ENCODE data around the gene SYNPO.

SYNPO gene

GRCh38 chr5:150604894-150605440 is 35.5 kb upstream of the SYNPO start:
- in situ Hi-C loops (cut with HindIII; ENCODE audit: low pct_ligation_motif_present, low sequenced_read_pairs) = no loop called here
- no peak for DNase-seq
- TF ChIP-seq, protein P1, sequence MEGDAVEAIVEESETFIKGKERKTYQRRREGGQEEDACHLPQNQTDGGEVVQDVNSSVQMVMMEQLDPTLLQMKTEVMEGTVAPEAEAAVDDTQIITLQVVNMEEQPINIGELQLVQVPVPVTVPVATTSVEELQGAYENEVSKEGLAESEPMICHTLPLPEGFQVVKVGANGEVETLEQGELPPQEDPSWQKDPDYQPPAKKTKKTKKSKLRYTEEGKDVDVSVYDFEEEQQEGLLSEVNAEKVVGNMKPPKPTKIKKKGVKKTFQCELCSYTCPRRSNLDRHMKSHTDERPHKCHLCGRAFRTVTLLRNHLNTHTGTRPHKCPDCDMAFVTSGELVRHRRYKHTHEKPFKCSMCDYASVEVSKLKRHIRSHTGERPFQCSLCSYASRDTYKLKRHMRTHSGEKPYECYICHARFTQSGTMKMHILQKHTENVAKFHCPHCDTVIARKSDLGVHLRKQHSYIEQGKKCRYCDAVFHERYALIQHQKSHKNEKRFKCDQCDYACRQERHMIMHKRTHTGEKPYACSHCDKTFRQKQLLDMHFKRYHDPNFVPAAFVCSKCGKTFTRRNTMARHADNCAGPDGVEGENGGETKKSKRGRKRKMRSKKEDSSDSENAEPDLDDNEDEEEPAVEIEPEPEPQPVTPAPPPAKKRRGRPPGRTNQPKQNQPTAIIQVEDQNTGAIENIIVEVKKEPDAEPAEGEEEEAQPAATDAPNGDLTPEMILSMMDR (IDR thresholded peaks at IDR 0.05; ENCODE audit: low read depth, low read length, missing control alignments) = no peak
- Histone ChIP-seq H3K27ac (no peak overlapping the region), H3K27me3 (replicated peaks) (no peaks in the 10 kb centered on the region), H3K36me3 (replicated peaks) (no peaks in the 10 kb centered on the region), H3K4me3 (ENCODE audit: low read depth, low read length) (no peak overlapping the region)

DNA sequence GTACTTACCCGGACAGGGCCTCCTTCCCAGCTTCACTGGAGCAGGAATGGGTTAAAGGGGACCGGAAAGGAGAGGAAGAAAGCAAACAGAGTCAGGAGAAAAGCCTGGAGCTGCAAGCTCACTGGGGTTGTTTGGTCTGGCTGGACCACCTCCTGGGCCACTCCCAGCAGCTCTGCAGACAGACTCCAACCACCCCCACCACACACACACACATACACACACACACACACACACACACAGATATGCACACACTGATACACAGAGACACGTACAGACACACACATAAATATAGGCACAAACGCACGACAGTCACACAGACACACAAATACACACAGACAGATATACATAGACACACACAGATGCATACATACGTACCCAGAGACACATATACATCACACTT is 34.9 kb upstream of the SYNPO start:
- no peak overlapping the region for H3K4me3 ChIP-seq (ENCODE audit: low read depth, low read length)
- H3K27ac ChIP-seq = no peak overlapping the region
- no peaks in the 10 kb centered on the region for H3K27me3 ChIP-seq (replicated peaks)
- no peaks in the 10 kb centered on the region for H3K36me3 ChIP-seq (replicated peaks)
- in situ Hi-C loops (cut with HindIII; ENCODE audit: low pct_ligation_motif_present, low sequenced_read_pairs) = no loop called here
- no peak for DNase-seq
- TF ChIP-seq, protein P1 (IDR thresholded peaks at IDR 0.05; ENCODE audit: low read depth, low read length, missing control alignments) = no peak

DNA sequence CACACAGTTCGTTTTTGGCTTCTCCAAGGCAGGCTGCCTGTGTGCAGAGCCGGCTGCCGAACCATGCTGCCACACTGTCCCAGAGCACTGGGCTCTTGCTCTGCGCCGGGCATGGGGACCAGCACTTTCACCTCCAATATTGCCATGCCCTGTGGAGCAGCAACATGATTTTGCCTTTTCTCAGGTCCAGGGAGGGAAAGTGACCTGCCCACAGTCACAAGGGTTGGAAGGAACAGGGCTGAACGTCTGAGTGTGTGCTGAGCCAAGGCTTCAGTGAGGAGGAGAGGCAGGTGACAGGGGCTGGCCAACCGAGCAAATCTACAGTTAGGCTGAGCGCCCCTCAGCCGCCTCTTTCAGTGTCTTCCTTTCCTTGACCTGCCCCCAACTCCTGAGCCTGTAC is 34.0 kb upstream of the SYNPO start:
- no peak for DNase-seq
- in situ Hi-C loops (cut with HindIII; ENCODE audit: low pct_ligation_motif_present, low sequenced_read_pairs) = no loop called here
- Histone ChIP-seq H3K27ac (no peak overlapping the region), H3K36me3 (replicated peaks) (no peaks in the 10 kb centered on the region), H3K4me3 (ENCODE audit: low read depth, low read length) (no peak overlapping the region), H3K27me3 (replicated peaks) (no peaks in the 10 kb centered on the region)
- TF ChIP-seq, protein P1 (IDR thresholded peaks at IDR 0.05; ENCODE audit: low read depth, low read length, missing control alignments) = no peak

- Histone ChIP-seq H3K27ac (no peak overlapping the region), H3K4me3 (ENCODE audit: low read depth, low read length) (no peak overlapping the region), H3K36me3 (replicated peaks) (no peaks in the 10 kb centered on the region), H3K27me3 (replicated peaks) (no peaks in the 10 kb centered on the region)
- DNase-seq = no peak
- in situ Hi-C loops (cut with HindIII; ENCODE audit: low pct_ligation_motif_present, low sequenced_read_pairs) = no loop called here
- TF ChIP-seq, protein P1 (IDR thresholded peaks at IDR 0.05; ENCODE audit: low read depth, low read length, missing control alignments) = no peak
Measured at GRCh38 chr5:150607105-150607504, 33.4 kb upstream of the SYNPO start.

GRCh38 chr5:150607991-150608390 is 32.5 kb upstream of the SYNPO start:
- Histone ChIP-seq H3K27ac (no peak overlapping the region), H3K36me3 (replicated peaks) (no peaks in the 10 kb centered on the region), H3K27me3 (replicated peaks) (no peaks in the 10 kb centered on the region), H3K4me3 (ENCODE audit: low read depth, low read length) (no peak overlapping the region)
- in situ Hi-C loops (cut with HindIII; ENCODE audit: low pct_ligation_motif_present, low sequenced_read_pairs) = no loop called here
- DNase-seq = no peak
- TF ChIP-seq, protein P1 (IDR thresholded peaks at IDR 0.05; ENCODE audit: low read depth, low read length, missing control alignments) = no peak

DNA sequence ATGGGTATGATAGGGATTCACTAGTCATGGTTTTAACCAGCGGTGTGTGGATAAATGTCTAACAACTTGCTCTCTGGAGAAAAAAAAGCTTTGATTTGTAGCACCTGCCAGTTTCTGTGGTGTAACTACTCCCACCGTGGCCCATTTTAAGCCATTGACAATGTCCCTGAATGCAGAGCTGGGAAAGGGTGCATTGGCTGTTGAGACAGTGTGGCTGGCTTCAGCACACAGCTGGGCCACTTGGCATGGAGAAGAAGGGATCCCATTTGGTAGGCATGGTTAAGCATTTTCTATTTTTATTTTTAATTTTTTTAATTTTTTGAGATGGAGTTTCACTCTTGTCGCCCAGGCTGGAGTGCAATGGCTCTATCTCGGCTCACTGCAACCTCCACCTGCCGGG is 31.5 kb upstream of the SYNPO start:
- in situ Hi-C loops (cut with HindIII; ENCODE audit: low pct_ligation_motif_present, low sequenced_read_pairs) = no loop called here
- Histone ChIP-seq H3K27me3 (replicated peaks) (no peaks in the 10 kb centered on the region), H3K27ac (no peak overlapping the region), H3K4me3 (ENCODE audit: low read depth, low read length) (no peak overlapping the region), H3K36me3 (replicated peaks) (no peaks in the 10 kb centered on the region)
- DNase-seq = no peak
- TF ChIP-seq, protein P1 (IDR thresholded peaks at IDR 0.05; ENCODE audit: low read depth, low read length, missing control alignments) = no peak
